Gastroesophageal sphincter (tissue), 4 donors: ENCODE data around the gene BHLHE40. TPM values are rescaled to one million over a fixed set of nuclear protein-coding genes. Genes with fewer than 3 reads are reported as not detected.
"Not testable (repeated sequence)": the region's sequence is repeated elsewhere in the genome, so short reads cannot be mapped to it uniquely, and the experiment has no call there.

Experiments used
- ATAC-seq: fragments of 150-250 bp; one replicate; pipeline ENCODE4 v1.9.1; 2016; ENCODE audit warnings: mild to moderate bottlenecking, moderate library complexity
- H3K27ac ChIP-seq, 4 donors: fragments of 200-600 bp; sonication (generic) in 3 of 4; 1 replicate in 3 of 4; 2 replicates in 1 of 4; pipeline ENCODE4 v1.5.1; 2016 to 2019
- H3K27me3 ChIP-seq: fragments of 200-600 bp; sonication (generic); one replicate; pipeline ENCODE4 v1.5.1; 2019
- H3K36me3 ChIP-seq, 2 donors: fragments of 200-600 bp; sonication (generic); one replicate each; pipeline ENCODE4 v1.5.1; 2019; ENCODE audit warnings: control low read depth in 1 of 2
- H3K4me1 ChIP-seq, 3 donors: fragments of 200-600 bp; sonication (generic); 1 replicate in 2 of 3; 2 replicates in 1 of 3; pipeline ENCODE4 v1.5.1; 2016 to 2019; ENCODE audit warnings: control low read depth in 2 of 3
- H3K4me3 ChIP-seq, 2 donors: fragments of 200-600 bp; sonication (generic); one replicate each; pipeline ENCODE4 v1.5.1; 2019; ENCODE audit warnings: mild to moderate bottlenecking in 1 of 2, moderate library complexity in 1 of 2
- H3K9me3 ChIP-seq, 3 donors: fragments of 200-600 bp; sonication (generic); one replicate each; pipeline ENCODE4 v1.5.1; 2017 to 2019; ENCODE audit warnings: control low read depth in 2 of 3
- EP300 ChIP-seq: sonication (generic); formaldehyde crosslinking; IDR thresholded peaks from one replicate; pipeline ENCODE4 v1.6.1; 2017; ENCODE audit warnings: antibody characterized with exemption, mild to moderate bottlenecking
- POLR2A ChIP-seq, 2 donors: fragments of 450-650 bp; IDR thresholded peaks; one replicate each; pipeline ENCODE4 v1.6.1; 2017; ENCODE audit warnings: antibody characterized with exemption in 2 of 2, mild to moderate bottlenecking in 2 of 2, moderate library complexity in 1 of 2
- POLR2AphosphoS5 ChIP-seq: sonication (generic); formaldehyde crosslinking; IDR thresholded peaks from one replicate; pipeline ENCODE4 v1.6.1; 2017; ENCODE audit warnings: antibody characterized with exemption
- WGBS, 2 donors: methylation state at CpG; one replicate each; pipeline ENCODE4 v1.1.5; 2018; ENCODE audit warnings: low coverage in 1 of 2; 5-methylcytosine and 5-hydroxymethylcytosine counted together
- total RNA-seq, 4 donors: library from RNA; depleted of rRNA; stranded (reverse); fragments of >200 nt; gene quantifications; one replicate each; pipeline ENCODE4 v1.1.0, GENCODE V29; 2016
- TF ChIP-seq, protein P1 (sequence below), 4 experiments: fragments of 200-600 bp in 2 of 4; fragments of 450-650 bp in 2 of 4; sonication (generic) in 1 of 4; IDR thresholded peaks; one replicate each; pipeline ENCODE4 v1.5.1; 2017 to 2019; ENCODE audit warnings: antibody characterized with exemption in 4 of 4, mild to moderate bottlenecking in 2 of 4, moderate library complexity in 2 of 4

Gene BHLHE40
- total RNA-seq, 4 donors from 2014 or later, result 7.8 to 46.0 (median 14.0) TPM

DNA sequence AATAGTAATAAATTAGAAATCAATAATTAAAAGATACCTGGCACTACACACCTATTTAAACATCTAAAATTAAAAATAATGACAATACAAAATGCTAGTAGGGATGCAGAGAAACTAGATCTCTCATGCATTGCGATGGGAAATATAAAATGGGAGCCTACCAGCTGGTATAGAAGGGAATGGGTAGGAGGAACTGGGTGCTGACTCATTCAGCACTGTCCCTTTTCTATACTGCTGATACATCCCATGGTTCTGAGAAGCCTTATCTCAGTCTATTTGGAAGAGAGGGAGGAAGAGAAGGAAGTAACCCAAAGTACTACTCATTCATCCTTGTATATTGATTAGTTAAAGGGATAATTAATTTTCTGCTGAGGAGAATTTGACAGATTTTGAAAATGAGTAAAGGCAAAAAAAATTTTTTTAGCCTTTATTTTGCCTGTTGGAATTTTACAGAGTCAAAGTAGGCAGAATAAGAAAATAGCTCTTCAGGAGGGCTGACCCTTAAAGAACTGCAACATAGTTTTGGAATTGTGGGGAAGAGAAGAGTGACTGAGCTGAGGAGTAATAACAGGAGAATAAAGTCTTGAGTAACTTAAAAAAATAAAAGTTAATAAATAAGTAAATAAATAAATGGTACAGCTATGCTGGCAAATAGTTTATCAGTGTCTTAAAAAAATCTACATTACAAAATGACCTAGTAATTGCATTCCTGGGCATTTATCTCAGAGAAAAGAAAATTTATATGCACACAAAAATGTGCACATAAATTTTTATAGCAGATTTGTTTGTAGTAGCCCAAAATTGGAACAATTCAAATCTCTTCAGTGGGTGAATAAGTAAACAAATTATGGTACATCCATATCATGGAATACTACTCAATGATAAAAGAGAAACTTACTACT lies 15.3 kb upstream of the BHLHE40 start:
- H3K4me1 ChIP-seq, result no peaks in the 10 kb centered on the region
- H3K27me3 ChIP-seq, result no peaks in the 10 kb centered on the region
- no peaks in the 10 kb centered on the region for H3K36me3 ChIP-seq
- 82 to 100% methylated on average over 1 of the region's 1 CpG for WGBS, 2 donors
- peaks cover 0 to 7% (median 0%) of the 10 kb centered on the region in 3 donors for H3K9me3 ChIP-seq
- H3K27ac ChIP-seq, result no peak overlapping the region
- ATAC-seq, result no peak
- TF ChIP-seq POLR2AphosphoS5 (no peak), EP300 (no peak), POLR2A (IDR thresholded peaks at IDR 0.05) (no peak)
- TF ChIP-seq, protein P1, sequence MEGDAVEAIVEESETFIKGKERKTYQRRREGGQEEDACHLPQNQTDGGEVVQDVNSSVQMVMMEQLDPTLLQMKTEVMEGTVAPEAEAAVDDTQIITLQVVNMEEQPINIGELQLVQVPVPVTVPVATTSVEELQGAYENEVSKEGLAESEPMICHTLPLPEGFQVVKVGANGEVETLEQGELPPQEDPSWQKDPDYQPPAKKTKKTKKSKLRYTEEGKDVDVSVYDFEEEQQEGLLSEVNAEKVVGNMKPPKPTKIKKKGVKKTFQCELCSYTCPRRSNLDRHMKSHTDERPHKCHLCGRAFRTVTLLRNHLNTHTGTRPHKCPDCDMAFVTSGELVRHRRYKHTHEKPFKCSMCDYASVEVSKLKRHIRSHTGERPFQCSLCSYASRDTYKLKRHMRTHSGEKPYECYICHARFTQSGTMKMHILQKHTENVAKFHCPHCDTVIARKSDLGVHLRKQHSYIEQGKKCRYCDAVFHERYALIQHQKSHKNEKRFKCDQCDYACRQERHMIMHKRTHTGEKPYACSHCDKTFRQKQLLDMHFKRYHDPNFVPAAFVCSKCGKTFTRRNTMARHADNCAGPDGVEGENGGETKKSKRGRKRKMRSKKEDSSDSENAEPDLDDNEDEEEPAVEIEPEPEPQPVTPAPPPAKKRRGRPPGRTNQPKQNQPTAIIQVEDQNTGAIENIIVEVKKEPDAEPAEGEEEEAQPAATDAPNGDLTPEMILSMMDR (IDR thresholded peaks at IDR 0.05), result no peak
- no peak overlapping the region for H3K4me3 ChIP-seq

DNA sequence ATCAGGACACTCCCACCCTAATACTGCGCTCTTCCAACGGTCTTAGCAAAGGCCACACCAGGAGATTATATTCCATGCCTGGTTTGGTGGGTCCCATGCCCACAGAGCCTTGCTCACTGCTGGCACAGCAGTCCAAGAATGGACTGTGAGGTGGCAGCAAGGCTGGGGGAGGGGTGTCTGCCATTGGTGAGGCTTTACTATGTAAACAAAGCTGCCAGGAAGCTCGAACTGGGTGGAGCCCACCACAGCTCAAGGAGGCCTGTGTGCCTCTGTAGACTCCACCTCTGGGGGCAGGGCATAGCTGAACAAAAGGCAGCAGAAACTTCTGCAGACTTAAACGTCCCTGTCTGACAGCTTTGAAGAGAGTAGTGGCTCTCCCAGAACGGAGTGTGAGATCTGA lies 13.2 kb upstream of the BHLHE40 start:
- H3K4me1 ChIP-seq, H3K36me3 ChIP-seq, H3K9me3 ChIP-seq, H3K27ac ChIP-seq, H3K27me3 ChIP-seq, ATAC-seq, H3K4me3 ChIP-seq: not testable (repeated sequence)
- 33% methylated on average over 1 of the region's 5 CpGs; no CpG with 5 or more reads in 1 of the 2 donors for WGBS, 2 donors

DNA sequence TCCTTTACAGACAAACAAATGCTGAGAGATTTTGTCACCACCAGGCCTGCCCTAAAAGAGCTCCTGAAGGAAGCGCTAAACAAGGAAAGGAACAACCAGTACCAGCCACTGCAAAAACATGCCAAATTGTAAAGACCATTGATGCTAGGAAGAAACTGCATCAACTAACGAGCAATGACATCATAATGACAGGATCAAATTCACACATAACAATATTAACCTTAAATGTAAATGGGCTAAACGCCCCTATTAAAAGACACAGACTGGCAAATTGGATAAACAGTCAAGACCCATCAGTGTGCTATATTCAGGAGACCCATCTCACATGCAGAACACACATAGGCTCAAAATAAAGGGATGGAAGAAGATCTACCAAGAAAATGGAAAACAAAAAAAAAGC lies 11.6 kb upstream of the BHLHE40 start:
- WGBS, 2 donors, result 86 to 95% methylated on average over 2 to 3 of the region's 3 CpGs
- H3K4me3 ChIP-seq, H3K27me3 ChIP-seq, H3K4me1 ChIP-seq, H3K36me3 ChIP-seq, H3K27ac ChIP-seq, H3K9me3 ChIP-seq, ATAC-seq: not testable (repeated sequence)

DNA sequence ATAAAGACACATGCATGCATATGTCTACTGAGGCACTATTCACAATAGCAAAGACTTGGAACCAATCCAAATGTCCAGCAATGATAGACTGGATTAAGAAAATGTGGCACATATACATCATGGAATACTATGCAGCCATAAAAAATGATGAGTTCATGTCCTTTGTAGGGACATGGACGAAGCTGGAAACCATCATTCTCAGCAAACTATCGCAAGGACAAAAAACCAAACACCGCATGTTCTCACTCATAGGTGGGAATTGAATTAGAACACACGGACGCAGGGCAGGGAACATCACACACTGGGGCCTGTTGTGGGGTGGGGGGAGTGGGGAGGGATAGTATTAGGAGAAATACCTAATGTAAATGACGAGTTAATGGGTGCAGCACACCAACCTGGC lies 7.8 kb upstream of the BHLHE40 start:
- not testable (repeated sequence) for ATAC-seq, H3K36me3 ChIP-seq, H3K4me3 ChIP-seq, H3K9me3 ChIP-seq, H3K4me1 ChIP-seq, H3K27me3 ChIP-seq, H3K27ac ChIP-seq
- WGBS, 2 donors, result 100% methylated on average over 1 of the region's 6 CpGs; no CpG with 5 or more reads in 1 of the 2 donors

DNA sequence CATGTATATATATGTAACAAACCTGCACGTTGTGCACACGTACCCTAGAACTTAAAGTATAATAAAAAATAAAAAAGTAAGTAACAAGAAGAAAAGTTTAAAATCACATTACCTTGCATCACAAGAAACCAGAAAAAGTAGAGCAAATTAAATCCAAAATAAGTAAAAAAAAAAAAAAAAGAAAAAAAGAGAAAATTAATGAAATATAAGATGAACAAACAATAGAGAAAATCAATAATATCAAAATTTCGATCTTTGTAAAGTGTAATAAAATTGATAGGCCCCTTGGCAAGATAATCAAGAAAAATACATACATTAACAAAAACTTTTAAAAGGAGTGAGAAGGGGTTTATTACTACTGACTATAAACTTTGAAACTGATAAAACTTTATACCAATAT lies 7.4 kb upstream of the BHLHE40 start:
- 90 to 93% methylated on average over 3 of the region's 3 CpGs for WGBS, 2 donors
- no peak for ATAC-seq
- Histone ChIP-seq H3K27me3 (no peaks in the 10 kb centered on the region), H3K9me3 (no peaks in the 10 kb centered on the region), H3K4me1 (peaks cover 0 to 12% (median 4%) of the 10 kb centered on the region in 3 donors), H3K36me3 (no peaks in the 10 kb centered on the region), H3K27ac (no peak overlapping the region), H3K4me3 (no peak overlapping the region)
- TF ChIP-seq, protein P1 (IDR thresholded peaks at IDR 0.05), result no peak
- TF ChIP-seq POLR2AphosphoS5, result no peak
- TF ChIP-seq POLR2A (IDR thresholded peaks at IDR 0.05), result no peak
- no peak for TF ChIP-seq EP300

DNA sequence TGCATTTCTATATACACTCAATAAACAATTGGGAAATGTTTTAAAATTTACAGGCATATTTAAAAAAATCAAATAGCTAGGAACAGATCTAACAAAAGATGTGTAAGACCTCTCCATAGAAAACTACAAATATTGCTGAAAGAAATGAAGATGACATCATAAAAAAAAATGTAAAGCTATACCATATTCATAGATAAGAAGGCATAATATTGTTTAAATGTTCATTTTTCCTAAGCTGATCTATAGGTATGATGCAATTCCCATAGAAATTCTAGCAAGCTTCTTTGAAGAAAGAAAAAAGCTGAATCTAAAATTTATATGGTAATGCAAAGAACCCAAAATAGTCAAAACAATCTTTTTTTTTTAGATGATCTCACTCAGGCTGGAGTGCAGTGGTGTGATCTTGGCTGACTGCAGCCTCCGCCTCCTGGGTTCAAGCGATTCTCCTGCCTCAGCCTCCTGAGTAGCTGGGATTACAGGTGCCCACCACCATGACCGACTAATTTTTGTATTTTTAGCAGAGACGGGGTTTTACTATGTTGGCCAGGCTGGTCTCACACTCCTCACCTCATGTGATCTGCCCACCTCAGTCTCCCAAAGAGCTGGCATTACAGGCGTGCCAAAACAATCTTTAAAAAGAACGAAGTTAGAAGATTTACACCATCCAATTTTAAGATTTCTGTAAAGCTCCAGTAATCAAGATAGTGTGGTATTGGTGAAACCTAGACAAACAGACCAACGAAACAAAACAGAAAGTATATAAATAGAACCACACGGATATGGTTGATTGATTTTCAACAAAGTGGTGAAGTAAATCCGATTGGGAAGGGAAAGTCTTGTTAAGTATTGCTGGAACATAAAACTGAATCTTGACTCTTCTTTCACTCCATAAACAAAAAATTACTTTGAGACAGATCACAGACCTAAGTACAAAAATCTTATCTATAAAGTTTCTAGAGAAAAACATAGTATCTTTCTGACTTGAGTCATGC lies 6.3 kb upstream of the BHLHE40 start:
- Histone ChIP-seq H3K4me3 (no peak overlapping the region), H3K36me3 (no peaks in the 10 kb centered on the region), H3K4me1 (peaks cover 0 to 23% (median 9%) of the 10 kb centered on the region in 3 donors), H3K9me3 (no peaks in the 10 kb centered on the region), H3K27me3 (no peaks in the 10 kb centered on the region), H3K27ac (no peak overlapping the region)
- ATAC-seq, result no peak
- WGBS, 2 donors, result 72 to 81% methylated on average over 7 to 9 of the region's 9 CpGs
- TF ChIP-seq POLR2A (IDR thresholded peaks at IDR 0.05), result no peak
- TF ChIP-seq, protein P1 (IDR thresholded peaks at IDR 0.05), result no peak
- no peak for TF ChIP-seq POLR2AphosphoS5
- TF ChIP-seq EP300, result no peak
